K562 (cell line): ENCODE results near the gene ALDH7A1. TPM values are rescaled to one million over a fixed set of nuclear protein-coding genes. Genes with fewer than 3 reads are reported as not detected.

Experiments used
- ZC3H8 ChIP-seq: fragments of 450-650 bp; IDR thresholded peaks from 2 replicates; pipeline ENCODE4 v1.6.1; 2017
- polyA plus RNA-seq, 8 experiments: library from polyadenylated mRNA; depleted of rRNA in 4 of 8; stranded (reverse) in 5 of 8; unstranded in 3 of 8; fragments of >200 nt; fragmentation: Nextera tagmentation in 2 of 8; fragmentation: Illumina TruSeq in 1 of 8; extraction: Ambion mirVana in 2 of 8; extraction: Trizol in 1 of 8; gene quantifications; 2 replicates each; pipeline versions ENCODE4 v1.2.1 to v1.2.3, GENCODE V29; 2011 to 2014; ENCODE audit warnings: inconsistent platforms in 1 of 8, missing spikeins in 1 of 8
- total RNA-seq, 7 experiments: library from RNA; depleted of rRNA in 6 of 7; stranded (reverse); fragments of >200 nt in 6 of 7; fragmentation: Illumina TruSeq in 2 of 7; extraction: Trizol in 2 of 7; gene quantifications; 2 replicates each; pipeline versions ENCODE4 v1.2.1 to v1.2.3, GENCODE V29; 2011 to 2021; ENCODE audit warnings: low replicate concordance in 1 of 7
- TF ChIP-seq, protein P1 (sequence below): fragments of 450-650 bp; IDR thresholded peaks from 2 replicates; pipeline ENCODE4 v1.6.1; 2016; ENCODE audit warnings: low read depth, mild to moderate bottlenecking, moderate library complexity
- TF ChIP-seq, protein P2 (sequence below), 2 experiments: fragments of 450-650 bp; formaldehyde crosslinking in 1 of 2; IDR thresholded peaks; 2 replicates each; pipeline versions ENCODE4 v1.4.0 to v1.6.1; 2014 to 2020; ENCODE audit warnings: mild to moderate bottlenecking in 2 of 2, borderline replicate concordance in 1 of 2, low read depth in 1 of 2

ALDH7A1 gene
- total and polyA plus RNA-seq, 9 of the 15 experiments (the other 6 are each of a cell fraction or from before 2014, with no cell fraction given), result 0.04 to 0.49 TPM; not detected in 7

DNA sequence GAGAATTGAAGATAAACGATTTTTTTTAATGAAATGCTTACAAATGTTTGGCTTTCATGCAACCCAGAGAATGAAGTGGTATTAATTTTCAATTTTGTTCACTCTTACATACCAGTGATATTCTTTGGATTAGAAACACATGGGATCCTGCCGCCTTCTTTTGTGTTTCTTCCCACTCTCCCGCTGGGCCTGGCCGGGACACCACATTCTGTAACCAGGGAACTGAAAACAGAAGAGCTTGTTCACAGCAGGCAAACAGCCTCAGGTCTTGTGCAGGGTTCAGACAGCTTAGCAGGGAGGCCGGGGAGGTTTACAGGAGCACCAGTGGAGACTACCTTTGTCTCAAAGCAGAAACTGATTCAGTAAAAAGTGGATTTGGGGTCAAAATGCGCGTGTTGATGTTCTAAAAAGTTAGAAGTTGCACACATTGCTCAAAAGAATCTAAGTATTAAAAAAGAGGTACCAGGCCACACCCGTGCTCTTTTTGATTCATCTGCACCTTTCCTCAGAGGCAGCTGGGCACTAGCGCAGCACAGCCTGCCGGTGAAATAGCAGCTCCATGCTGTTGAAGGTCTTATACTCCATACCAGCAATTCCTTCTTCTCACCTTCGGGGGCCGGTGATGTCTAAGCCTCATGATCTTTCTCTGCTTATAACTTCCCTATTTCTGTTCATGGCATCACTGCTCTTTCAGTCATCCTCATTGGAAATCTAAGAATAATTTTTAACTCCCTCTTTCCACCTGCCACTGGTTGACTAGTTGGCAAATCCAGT is 104.7 kb downstream of the ALDH7A1 start (continued):
- TF ChIP-seq, protein P1, sequence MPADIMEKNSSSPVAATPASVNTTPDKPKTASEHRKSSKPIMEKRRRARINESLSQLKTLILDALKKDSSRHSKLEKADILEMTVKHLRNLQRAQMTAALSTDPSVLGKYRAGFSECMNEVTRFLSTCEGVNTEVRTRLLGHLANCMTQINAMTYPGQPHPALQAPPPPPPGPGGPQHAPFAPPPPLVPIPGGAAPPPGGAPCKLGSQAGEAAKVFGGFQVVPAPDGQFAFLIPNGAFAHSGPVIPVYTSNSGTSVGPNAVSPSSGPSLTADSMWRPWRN, result no peak
- TF ChIP-seq ZC3H8, result no peak
- TF ChIP-seq, protein P2, sequence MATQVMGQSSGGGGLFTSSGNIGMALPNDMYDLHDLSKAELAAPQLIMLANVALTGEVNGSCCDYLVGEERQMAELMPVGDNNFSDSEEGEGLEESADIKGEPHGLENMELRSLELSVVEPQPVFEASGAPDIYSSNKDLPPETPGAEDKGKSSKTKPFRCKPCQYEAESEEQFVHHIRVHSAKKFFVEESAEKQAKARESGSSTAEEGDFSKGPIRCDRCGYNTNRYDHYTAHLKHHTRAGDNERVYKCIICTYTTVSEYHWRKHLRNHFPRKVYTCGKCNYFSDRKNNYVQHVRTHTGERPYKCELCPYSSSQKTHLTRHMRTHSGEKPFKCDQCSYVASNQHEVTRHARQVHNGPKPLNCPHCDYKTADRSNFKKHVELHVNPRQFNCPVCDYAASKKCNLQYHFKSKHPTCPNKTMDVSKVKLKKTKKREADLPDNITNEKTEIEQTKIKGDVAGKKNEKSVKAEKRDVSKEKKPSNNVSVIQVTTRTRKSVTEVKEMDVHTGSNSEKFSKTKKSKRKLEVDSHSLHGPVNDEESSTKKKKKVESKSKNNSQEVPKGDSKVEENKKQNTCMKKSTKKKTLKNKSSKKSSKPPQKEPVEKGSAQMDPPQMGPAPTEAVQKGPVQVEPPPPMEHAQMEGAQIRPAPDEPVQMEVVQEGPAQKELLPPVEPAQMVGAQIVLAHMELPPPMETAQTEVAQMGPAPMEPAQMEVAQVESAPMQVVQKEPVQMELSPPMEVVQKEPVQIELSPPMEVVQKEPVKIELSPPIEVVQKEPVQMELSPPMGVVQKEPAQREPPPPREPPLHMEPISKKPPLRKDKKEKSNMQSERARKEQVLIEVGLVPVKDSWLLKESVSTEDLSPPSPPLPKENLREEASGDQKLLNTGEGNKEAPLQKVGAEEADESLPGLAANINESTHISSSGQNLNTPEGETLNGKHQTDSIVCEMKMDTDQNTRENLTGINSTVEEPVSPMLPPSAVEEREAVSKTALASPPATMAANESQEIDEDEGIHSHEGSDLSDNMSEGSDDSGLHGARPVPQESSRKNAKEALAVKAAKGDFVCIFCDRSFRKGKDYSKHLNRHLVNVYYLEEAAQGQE (IDR thresholded peaks at IDR 0.05; ENCODE audit: borderline replicate concordance), result peak; percentile 39; the same call in 1 of the 2 replicates
- TF ChIP-seq, protein P2 (CRISPR knock-in tag; IDR thresholded peaks at IDR 0.05; ENCODE audit: low read depth), result no peak
